Measurements from ENCODE around the gene GRIN1. TPM values are rescaled to one million over a fixed set of nuclear protein-coding genes. Genes with fewer than 3 reads are reported as not detected.

GRIN1 gene
- total and polyA plus RNA-seq, 2 donors (not counting 1 experiment from before 2014, with no cell fraction given) = 0.04 TPM; not detected in 1

GRCh38 chr9:137136261-137136880, 2.6 kb upstream of the GRIN1 start:
- Histone ChIP-seq H2AFZ (ENCODE audit: insufficient read depth, low read depth, low read length, poor library complexity, severe bottlenecking) (no peak overlapping the region), H3K27ac (ENCODE audit: low read length in 2 of 2) (no peak overlapping the region), H3K79me2 (ENCODE audit: control insufficient read depth, insufficient read depth, low read length) (no peaks in the 10 kb centered on the region), H3K4me1 (ENCODE audit: control insufficient read depth in 2 of 2, insufficient read depth in 2 of 2, low read length in 2 of 2) (peaks cover 11 to 14% of the 10 kb centered on the region in 2 donors), H3K9me3 (ENCODE audit: control extremely low read depth in 1 of 3, control insufficient read depth in 2 of 3, insufficient read depth in 1 of 3, low read length in 2 of 3) (peaks cover 0 to 29% (median 0%) of the 10 kb centered on the region in 3 donors), H3K27me3 (replicated peaks in 1 of 4; ENCODE audit: control extremely low read depth in 1 of 4, control insufficient read depth in 3 of 4, insufficient read depth in 4 of 4, low read length in 3 of 4) (peaks cover 0 to 56% (median 32%) of the 10 kb centered on the region in 4 experiments), H3K9ac (ENCODE audit: low read length) (no peak overlapping the region), H3K4me2 (replicated peaks; ENCODE audit: low read depth, low read length, poor library complexity, severe bottlenecking) (no peak overlapping the region), H4K20me1 (ENCODE audit: control insufficient read depth, insufficient read depth, low read length, poor library complexity, severe bottlenecking) (no peaks in the 10 kb centered on the region), H3K4me3 (ENCODE audit: control extremely low read depth in 1 of 5, extremely low read depth in 1 of 5, insufficient read depth in 1 of 5, low read depth in 2 of 5, low read length in 4 of 5) (no peak overlapping the region), H3K36me3 (replicated peaks in 1 of 2; ENCODE audit: control extremely low read depth in 1 of 2, control insufficient read depth in 1 of 2, extremely low read depth in 1 of 2, insufficient read depth in 2 of 2, low read length in 1 of 2) (no peaks in the 10 kb centered on the region)
- peak; percentile 21 for DNase-seq
- Mint-ChIP-seq H3K4me1 (no peaks in the 10 kb centered on the region), H3K4me3 (no peak overlapping the region), H3K9me3 (ENCODE audit: insufficient read depth) (no peaks in the 10 kb centered on the region), H3K27ac (no peak overlapping the region), H3K27me3 (peaks cover 43% of the 10 kb centered on the region)
- WGBS (ENCODE audit: insufficient coverage) = 39% methylated on average over 27 of the region's 27 CpGs
- ATAC-seq (ENCODE audit: low read depth) = no peak
- intact Hi-C loops (cut with micrococcal nuclease) = no loop called here
- CTCF ChIA-PET = no interaction called here
- no peak for TF ChIP-seq EZH2 (IDR thresholded peaks at IDR 0.05; ENCODE audit: borderline replicate concordance, insufficient read depth, low read depth, low read length, poor library complexity, severe bottlenecking)
- TF ChIP-seq CTCF (IDR thresholded peaks at IDR 0.05) = no peak
- POLR2A ChIA-PET = no interaction called here

GRCh38 chr9:137136881-137137607, 1.9 kb upstream of the GRIN1 start:
- Mint-ChIP-seq H3K9me3 (ENCODE audit: insufficient read depth) (no peaks in the 10 kb centered on the region), H3K27me3 (peaks cover 50% of the 10 kb centered on the region), H3K4me1 (no peaks in the 10 kb centered on the region), H3K4me3 (no peak overlapping the region), H3K27ac (no peak overlapping the region)
- POLR2A ChIA-PET = no interaction called here
- no peak overlapping the region for H3K27ac ChIP-seq (ENCODE audit: low read length in 2 of 2)
- H3K4me1 ChIP-seq (ENCODE audit: control insufficient read depth in 2 of 2, insufficient read depth in 2 of 2, low read length in 2 of 2) = peaks cover 11 to 14% of the 10 kb centered on the region in 2 donors
- CTCF ChIA-PET = no interaction called here
- 77% methylated on average over 15 of the region's 23 CpGs for WGBS (ENCODE audit: insufficient coverage)
- no peaks in the 10 kb centered on the region for H3K79me2 ChIP-seq (ENCODE audit: control insufficient read depth, insufficient read depth, low read length)
- no peak for ATAC-seq (ENCODE audit: low read depth)
- no peaks in the 10 kb centered on the region for H3K36me3 ChIP-seq (replicated peaks in 1 of 2; ENCODE audit: control extremely low read depth in 1 of 2, control insufficient read depth in 1 of 2, extremely low read depth in 1 of 2, insufficient read depth in 2 of 2, low read length in 1 of 2)
- H3K27me3 ChIP-seq (replicated peaks in 1 of 4; ENCODE audit: control extremely low read depth in 1 of 4, control insufficient read depth in 3 of 4, insufficient read depth in 4 of 4, low read length in 3 of 4) = peaks cover 0 to 63% (median 33%) of the 10 kb centered on the region in 4 experiments
- no peak overlapping the region for H3K4me2 ChIP-seq (replicated peaks; ENCODE audit: low read depth, low read length, poor library complexity, severe bottlenecking)
- H2AFZ ChIP-seq (ENCODE audit: insufficient read depth, low read depth, low read length, poor library complexity, severe bottlenecking) = no peak overlapping the region
- no peak overlapping the region for H3K4me3 ChIP-seq (ENCODE audit: control extremely low read depth in 1 of 5, extremely low read depth in 1 of 5, insufficient read depth in 1 of 5, low read depth in 2 of 5, low read length in 4 of 5)
- no peak overlapping the region for H3K9ac ChIP-seq (ENCODE audit: low read length)
- no peaks in the 10 kb centered on the region for H4K20me1 ChIP-seq (ENCODE audit: control insufficient read depth, insufficient read depth, low read length, poor library complexity, severe bottlenecking)
- no peak for TF ChIP-seq EZH2 (IDR thresholded peaks at IDR 0.05; ENCODE audit: borderline replicate concordance, insufficient read depth, low read depth, low read length, poor library complexity, severe bottlenecking)
- DNase-seq = no peak
- intact Hi-C loops (cut with micrococcal nuclease) = no loop called here
- H3K9me3 ChIP-seq (ENCODE audit: control extremely low read depth in 1 of 3, control insufficient read depth in 2 of 3, insufficient read depth in 1 of 3, low read length in 2 of 3) = peaks cover 0 to 32% (median 0%) of the 10 kb centered on the region in 3 donors
